Stimulated activated CD4-positive, alpha-beta T cell treated with anti-CD3 and anti-CD28 coated beads, Interleukin-4, amount 100 ng/mL, for 1 hour (primary cell): ENCODE measurements around the gene NRDE2.

Source experiments
- DNase-seq: peaks from one replicate; pipeline ENCODE4 v3.0.0-alpha.2; 2020

NRDE2 gene

GRCh38 chr14:90331497-90332270, at the start of gene NRDE2:
Gene NRDE2, minus strand, starts transcription at chr14:90331941. Its CDS starts 37 bp downstream, at chr14:90331904.
- peak; percentile 99 for DNase-seq

DNA sequence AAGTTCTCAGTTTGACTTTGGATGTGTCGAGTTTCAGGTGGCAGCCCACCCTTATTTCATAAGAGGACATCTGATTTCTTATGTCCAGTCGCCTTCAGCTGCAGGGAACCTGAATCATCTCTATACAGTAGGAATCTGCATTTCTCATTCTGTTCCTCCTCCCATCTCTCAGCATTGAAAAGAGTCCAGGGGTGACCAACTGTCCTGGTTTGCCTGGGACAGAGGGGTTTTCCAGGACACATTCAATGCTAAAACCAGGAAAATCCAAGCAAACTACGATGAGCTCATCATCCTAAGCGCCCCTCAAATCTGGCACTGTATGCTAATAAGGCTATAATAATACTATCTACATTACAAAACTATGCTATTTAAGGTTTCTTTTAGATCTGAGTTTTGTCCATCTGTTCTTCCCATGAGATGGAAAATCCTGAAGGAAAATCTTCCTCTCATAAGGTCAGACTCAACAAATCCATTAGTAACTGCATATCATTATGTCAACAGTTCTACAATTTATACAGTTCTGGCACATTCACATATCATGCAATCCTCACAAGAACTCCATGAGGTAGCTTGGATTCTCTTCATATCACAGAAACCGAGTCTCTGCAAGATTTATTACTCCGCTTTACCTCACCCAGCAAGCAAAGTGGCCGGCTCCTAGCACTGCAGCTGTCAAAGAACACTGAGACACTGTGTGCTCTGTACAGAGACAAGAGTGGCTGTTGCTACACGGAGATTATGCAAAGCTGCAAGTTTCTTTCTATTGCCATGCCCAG, 49.5 kb upstream of the NRDE2 start:
- DNase-seq = no peak

DNA sequence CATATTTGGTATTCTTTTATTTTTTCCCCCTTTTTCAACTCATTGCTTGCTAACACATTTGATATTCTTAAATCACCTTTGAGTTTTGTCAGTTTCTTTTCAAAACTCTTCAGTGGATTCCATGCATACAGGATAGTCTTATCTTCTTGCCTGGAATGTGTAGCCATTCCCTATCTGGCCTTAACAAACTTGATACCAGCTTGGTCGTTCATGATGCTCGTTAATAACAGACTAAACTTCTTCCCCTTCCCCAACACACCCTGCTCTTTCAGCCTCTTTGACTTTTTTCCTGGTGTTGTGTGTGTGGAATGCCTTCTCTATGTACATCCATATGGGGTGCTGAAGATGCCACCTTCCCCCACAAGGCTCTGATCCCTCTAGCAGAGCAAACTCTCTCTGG, 47.4 kb upstream of the NRDE2 start:
- DNase-seq = no peak

DNA sequence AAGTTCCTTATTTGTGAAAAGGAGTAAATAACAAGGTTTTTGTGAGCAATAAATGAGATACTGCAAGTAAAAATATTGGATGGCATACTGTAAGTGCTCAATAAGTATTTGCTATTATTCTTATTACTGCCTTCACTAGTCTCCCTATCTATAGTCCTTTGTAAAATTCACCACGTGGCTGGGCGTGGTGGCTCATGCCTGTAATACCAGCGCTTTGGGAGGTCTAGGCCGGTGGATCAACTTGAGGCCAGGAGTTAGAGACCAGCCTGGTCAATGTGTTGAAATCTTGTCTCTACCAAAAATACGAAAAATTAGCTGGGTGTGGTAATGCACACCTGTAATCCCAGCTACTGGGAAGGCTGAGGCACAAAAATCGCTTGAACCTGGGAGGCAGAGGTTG, 46.5 kb upstream of the NRDE2 start:
- DNase-seq = no peak

- DNase-seq = no peak
Measured at GRCh38 chr14:90375934-90376333, 44.2 kb upstream of the NRDE2 start.

- DNase-seq = no peak
Measured at GRCh38 chr14:90374813-90375212, 43.1 kb upstream of the NRDE2 start.

DNA sequence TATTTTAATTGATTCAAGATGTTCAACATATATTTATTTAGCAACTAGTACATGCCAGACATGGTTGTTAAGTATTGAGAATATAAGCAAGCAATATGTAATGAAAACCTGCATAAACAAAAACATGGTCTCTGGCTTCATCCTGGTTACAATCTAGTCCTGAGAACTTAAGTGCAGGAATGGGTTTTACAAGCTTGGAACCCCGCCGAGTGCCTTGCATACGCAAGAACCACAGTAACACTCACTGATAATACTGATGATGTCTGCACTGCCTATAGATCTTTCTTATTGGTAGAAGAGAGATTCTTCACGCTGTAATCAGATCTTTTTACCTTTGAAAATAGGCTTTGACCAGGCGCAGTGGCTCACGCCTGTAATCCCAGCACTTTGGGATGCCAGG, 42.1 kb upstream of the NRDE2 start:
- DNase-seq = no peak

GRCh38 chr14:90368946-90369721, 37.4 kb upstream of the NRDE2 start:
- no peak for DNase-seq

- DNase-seq = no peak
Measured at GRCh38 chr14:90362558-90362896, 30.8 kb upstream of the NRDE2 start.

DNA sequence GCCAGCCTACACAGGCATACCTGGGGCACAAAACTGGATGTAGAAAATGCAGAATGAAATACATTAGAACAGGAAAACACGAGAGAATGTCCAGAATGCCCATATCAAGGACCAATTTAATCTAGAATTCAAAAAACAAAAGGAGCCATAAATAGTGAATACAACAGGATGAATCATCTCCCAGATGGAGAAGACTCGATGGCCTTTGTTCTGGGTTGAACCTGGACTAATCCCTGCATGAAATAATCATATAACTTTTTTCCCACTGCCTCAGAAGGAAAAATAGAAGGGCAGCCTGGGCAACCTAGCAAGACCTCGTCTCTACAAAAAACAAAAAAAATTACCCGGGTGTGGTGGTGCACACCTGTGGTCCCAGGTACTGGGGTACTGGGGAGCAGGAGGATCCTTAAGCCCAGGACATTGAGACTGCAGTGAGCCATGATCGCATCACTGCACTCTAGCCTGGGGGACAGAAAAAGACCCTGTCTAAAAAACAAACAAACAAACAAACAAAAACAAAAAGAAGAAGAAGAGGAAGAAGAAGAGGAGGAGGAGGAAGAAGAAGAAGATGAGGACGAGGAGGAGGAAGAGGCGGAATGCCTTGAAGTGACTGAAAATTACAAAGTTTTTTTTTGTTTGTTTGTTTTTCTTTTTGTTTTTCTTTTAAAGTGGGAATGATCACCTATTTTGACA, 30.3 kb upstream of the NRDE2 start:
- no peak for DNase-seq

- no peak for DNase-seq
Measured at GRCh38 chr14:90358359-90358758, 26.6 kb upstream of the NRDE2 start.

DNA sequence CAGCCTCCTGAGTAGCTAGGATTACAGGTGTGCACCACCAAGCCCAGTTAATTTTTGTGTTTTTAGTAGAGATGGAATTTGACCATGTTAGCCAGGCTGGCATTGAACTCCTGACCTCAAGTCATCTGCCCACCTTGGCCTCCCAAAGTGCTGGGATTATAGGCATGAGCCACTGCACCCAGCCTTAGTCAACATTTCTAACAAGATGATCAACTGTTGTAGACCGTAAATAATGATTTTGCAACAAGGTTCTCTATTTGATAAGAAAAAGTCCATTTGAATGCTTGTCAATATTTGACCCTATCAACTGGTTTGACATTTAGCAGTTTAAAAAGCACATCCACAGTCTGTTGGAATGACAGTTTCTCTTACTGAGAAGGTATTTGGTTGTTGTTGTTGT, 25.2 kb upstream of the NRDE2 start:
- DNase-seq = no peak

GRCh38 chr14:90355540-90356518, 24.1 kb upstream of the NRDE2 start:
- DNase-seq = no peak

- no peak for DNase-seq
Measured at GRCh38 chr14:90354551-90355298, 23.0 kb upstream of the NRDE2 start.

GRCh38 chr14:90349739-90350138, 18.0 kb upstream of the NRDE2 start:
- DNase-seq = no peak

GRCh38 chr14:90348270-90348669, 16.5 kb upstream of the NRDE2 start:
- no peak for DNase-seq

GRCh38 chr14:90345239-90345557, 13.5 kb upstream of the NRDE2 start:
- no peak for DNase-seq

GRCh38 chr14:90344331-90345238, 12.8 kb upstream of the NRDE2 start:
- no peak for DNase-seq

GRCh38 chr14:90342327-90342726, 10.6 kb upstream of the NRDE2 start:
- DNase-seq = no peak

DNA sequence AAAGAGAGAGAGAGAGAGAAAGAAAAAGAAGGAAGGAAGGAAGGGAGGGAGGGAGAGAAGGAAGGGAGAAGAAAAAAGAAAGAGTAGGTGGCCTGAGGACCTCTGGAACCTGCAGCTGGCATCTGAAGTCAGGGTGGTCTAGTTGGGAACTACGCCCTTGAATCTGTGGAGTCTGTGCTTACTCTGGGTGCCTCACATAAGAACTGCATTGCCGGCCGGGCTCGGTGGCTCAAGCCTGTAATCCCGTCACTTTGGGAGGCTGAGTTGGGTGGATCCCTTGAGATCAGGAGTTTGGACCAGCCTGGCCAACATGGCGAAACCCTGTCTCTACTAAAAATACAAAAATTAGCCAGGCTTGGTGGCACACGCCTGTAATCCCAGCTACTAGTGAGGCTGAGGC, 10.0 kb upstream of the NRDE2 start:
- DNase-seq = no peak
